Osteocyte (in vitro differentiated cells): ENCODE data around the gene MAPK8IP3. TPM values are rescaled to one million over a fixed set of nuclear protein-coding genes. Genes with fewer than 3 reads are reported as not detected.

ENCODE experiments used
- DNase-seq: peaks from one replicate; pipeline ENCODE4 v3.0.0; 2021; ENCODE audit warnings: mixed read lengths; ENCODE audit not compliant: unreplicated experiment; ENCODE audit errors: extremely low spot score
- H3K27ac Mint-ChIP-seq: one replicate; pipeline ENCODE4 v1.8.0; 2021; ENCODE audit warnings: mild to moderate bottlenecking, mixed read lengths; ENCODE audit not compliant: unreplicated experiment
- H3K27me3 Mint-ChIP-seq: one replicate; pipeline ENCODE4 v1.8.0; 2021; ENCODE audit warnings: mixed read lengths; ENCODE audit not compliant: unreplicated experiment
- H3K36me3 Mint-ChIP-seq: one replicate; pipeline ENCODE4 v1.8.0; 2021; ENCODE audit warnings: mixed read lengths; ENCODE audit not compliant: unreplicated experiment
- H3K4me1 Mint-ChIP-seq: one replicate; pipeline ENCODE4 v1.8.0; 2021; ENCODE audit warnings: mixed read lengths; ENCODE audit not compliant: unreplicated experiment
- H3K4me3 Mint-ChIP-seq: one replicate; pipeline ENCODE4 v1.8.0; 2021; ENCODE audit warnings: mild to moderate bottlenecking, moderate library complexity, mixed read lengths; ENCODE audit not compliant: unreplicated experiment
- H3K9me3 Mint-ChIP-seq: one replicate; pipeline ENCODE4 v1.8.0; 2021; ENCODE audit warnings: mixed read lengths; ENCODE audit not compliant: unreplicated experiment
- total RNA-seq: library from RNA; stranded (reverse); gene quantifications from 2 replicates; pipeline ENCODE4 v1.2.1, GENCODE V29; 2021
- TF ChIP-seq, protein P1 (sequence below): fragments of 200-600 bp; sonication (generic); IDR thresholded peaks from 2 replicates; pipeline ENCODE4 v1.5.0; 2021; ENCODE audit warnings: antibody characterized with exemption, mild to moderate bottlenecking, moderate library complexity

The MAPK8IP3 gene
- total RNA-seq, 1 donor from 2014 or later: 105 TPM

DNA sequence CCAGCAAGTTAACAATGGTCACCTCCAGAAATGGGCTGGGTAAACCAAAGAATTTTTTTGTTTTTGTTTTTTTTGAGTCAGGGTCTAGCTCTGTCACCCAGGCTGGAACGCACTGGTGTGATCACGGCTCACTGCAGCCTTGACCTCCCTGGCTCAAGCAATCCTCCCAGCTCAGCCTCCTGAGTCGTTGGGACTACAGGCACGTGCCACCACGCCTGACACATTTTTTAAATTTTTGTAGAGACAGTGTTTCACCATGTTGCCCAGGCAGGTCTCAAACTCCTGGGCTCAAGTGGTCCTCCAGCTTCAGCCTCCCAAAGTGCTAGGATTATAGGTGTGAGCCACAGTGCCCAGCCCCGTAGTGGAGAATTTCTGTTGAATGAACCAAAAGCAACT lies 74.7 kb downstream of the MAPK8IP3 start:
- Mint-ChIP-seq H3K4me1 (peaks cover 26% of the 10 kb centered on the region), H3K27me3 (no peaks in the 10 kb centered on the region), H3K9me3 (no peaks in the 10 kb centered on the region), H3K36me3 (no peaks in the 10 kb centered on the region), H3K4me3 (peak overlapping the region; percentile 87), H3K27ac (no peak overlapping the region)
- TF ChIP-seq, protein P1, sequence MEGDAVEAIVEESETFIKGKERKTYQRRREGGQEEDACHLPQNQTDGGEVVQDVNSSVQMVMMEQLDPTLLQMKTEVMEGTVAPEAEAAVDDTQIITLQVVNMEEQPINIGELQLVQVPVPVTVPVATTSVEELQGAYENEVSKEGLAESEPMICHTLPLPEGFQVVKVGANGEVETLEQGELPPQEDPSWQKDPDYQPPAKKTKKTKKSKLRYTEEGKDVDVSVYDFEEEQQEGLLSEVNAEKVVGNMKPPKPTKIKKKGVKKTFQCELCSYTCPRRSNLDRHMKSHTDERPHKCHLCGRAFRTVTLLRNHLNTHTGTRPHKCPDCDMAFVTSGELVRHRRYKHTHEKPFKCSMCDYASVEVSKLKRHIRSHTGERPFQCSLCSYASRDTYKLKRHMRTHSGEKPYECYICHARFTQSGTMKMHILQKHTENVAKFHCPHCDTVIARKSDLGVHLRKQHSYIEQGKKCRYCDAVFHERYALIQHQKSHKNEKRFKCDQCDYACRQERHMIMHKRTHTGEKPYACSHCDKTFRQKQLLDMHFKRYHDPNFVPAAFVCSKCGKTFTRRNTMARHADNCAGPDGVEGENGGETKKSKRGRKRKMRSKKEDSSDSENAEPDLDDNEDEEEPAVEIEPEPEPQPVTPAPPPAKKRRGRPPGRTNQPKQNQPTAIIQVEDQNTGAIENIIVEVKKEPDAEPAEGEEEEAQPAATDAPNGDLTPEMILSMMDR: no peak
- no peak for DNase-seq

DNA sequence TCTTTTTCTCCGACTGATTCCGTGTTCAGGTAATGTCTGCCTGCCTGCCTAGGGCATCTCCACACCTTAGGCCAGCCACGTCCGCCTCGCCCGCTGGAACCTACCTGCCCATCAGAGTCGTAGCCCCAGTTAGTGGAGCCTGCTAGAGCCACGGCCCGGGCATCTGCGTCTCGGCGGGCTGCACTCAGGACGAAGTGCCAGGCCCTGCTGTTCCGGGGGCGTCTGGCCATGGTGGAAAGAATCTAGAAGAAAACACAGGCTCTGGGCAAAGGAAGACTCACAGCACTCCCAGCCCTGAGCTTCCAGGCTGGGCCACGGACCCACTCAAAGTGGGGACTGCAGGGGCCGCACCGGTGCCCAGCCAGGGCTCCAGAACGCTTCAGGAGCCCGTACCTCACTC lies 75.3 kb downstream of the MAPK8IP3 start:
- no peaks in the 10 kb centered on the region for H3K27me3 Mint-ChIP-seq
- no peaks in the 10 kb centered on the region for H3K9me3 Mint-ChIP-seq
- H3K27ac Mint-ChIP-seq: peak overlapping the region; percentile 57
- peak overlapping the region; percentile 87 for H3K4me3 Mint-ChIP-seq
- H3K4me1 Mint-ChIP-seq: peaks cover 26% of the 10 kb centered on the region
- no peaks in the 10 kb centered on the region for H3K36me3 Mint-ChIP-seq
- DNase-seq: no peak
- TF ChIP-seq, protein P1: no peak

DNA sequence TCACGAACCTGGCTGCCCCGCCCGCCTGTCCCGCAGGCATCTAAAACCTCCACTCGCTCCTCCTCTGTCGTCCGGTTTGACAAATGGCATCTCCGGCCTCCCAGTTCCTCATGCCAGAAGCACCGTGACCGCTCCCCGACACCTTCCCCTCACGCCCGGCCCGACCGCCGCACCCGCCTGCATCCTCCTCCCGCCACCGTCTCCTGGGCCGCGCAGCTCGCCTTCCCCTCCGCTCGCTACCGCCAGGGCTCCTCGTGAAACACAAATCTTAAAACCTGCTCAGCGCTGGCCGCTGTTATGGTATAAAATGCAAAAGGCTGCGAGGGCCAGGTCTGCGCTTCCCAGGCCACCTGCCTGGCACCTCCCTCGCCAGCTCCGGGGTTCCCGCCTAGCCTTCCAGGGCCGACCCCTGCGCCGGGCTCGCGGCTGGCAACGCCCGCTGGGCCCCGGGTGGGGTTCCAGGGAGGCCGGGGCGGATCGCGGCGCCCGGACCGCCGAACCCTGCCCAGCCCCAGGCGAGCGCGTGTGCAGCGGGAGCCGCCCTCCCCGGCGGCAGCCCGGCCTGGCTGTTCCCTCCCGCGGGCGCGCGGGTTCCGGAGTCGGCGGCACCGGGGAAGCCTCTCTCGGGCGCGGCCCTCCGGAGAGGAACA lies 75.9 kb downstream of the MAPK8IP3 start:
- Mint-ChIP-seq H3K9me3 (no peaks in the 10 kb centered on the region), H3K4me3 (peak overlapping the region; percentile 87), H3K27me3 (no peaks in the 10 kb centered on the region), H3K36me3 (no peaks in the 10 kb centered on the region), H3K4me1 (peaks cover 26% of the 10 kb centered on the region), H3K27ac (peak overlapping the region; percentile 57)
- TF ChIP-seq, protein P1: peak; percentile 20
- DNase-seq: no peak

DNA sequence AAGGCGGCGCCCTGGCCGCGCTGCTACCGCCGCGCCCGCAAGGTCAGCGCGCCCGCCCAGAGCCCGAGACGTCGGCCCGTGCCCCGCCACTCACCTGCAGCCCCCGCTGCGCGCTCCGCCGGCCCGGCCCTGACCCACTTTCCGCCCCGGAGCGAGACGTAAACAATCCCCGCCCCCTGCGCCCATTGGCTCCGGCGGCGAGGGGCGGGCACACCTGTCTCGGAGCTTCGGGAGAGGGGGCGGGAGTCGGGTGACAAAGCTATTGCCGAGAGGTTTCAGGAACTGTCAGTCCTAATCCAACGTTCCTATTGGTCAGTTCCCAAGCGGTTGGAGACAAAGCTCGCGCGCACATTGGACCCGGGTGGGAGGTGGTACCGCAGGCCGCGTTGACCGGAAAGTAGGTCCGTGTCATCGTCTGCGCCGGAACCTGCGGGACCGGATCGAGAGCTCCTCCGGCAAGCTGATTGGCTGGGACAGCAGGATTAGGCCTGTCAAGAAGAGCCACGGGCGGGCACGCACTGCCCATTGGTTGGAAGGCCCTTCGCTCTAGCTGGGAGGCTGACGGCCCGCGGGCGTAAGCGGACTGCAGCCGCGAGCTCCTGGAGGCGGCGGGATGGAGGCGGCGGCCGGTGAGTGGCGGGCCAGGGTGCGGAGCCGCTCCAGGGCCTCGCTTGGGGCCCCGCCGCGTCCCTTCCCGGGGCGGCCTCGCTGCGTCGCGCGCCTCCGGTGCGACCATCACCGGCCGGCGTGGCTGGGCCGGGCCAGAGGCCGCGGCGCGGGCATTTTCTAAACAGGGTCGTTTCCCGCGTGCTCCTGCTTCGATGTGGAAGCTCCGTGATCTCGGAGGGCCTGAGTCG lies 76.6 kb downstream of the MAPK8IP3 start, which contains the start of the genes NUBP2 and SPSB3:
NUBP2 (plus strand) TSS at position 553 of the 857 bp plus-strand sequence; CDS start at position 614, 61 bp downstream.
SPSB3 (minus strand) TSS at position 164 of the 857 bp plus-strand sequence. CDS start 1,088 bp downstream, outside the sequence.
- Mint-ChIP-seq H3K27me3 (no peaks in the 10 kb centered on the region), H3K27ac (peak within 1 kb of the TSS; percentile 61), H3K36me3 (peaks cover 1% of the 10 kb centered on the region), H3K4me3 (peak within 1 kb of the TSS; percentile 87), H3K4me1 (peaks cover 26% of the 10 kb centered on the region), H3K9me3 (no peaks in the 10 kb centered on the region)
- TF ChIP-seq, protein P1: no peak
- DNase-seq: peak; percentile 100
